PC-3 (cell line): ENCODE results near the gene TCF12. TPM values are rescaled to one million over a fixed set of nuclear protein-coding genes. Genes with fewer than 3 reads are reported as not detected.

Source experiments
- ATAC-seq: fragments of 200-7000 bp; cut with Tn5 transposase; 2 replicates; pipeline ENCODE4 v1.9.1; 2020; ENCODE audit warnings: mild to moderate bottlenecking, moderate library complexity
- BruUV-seq: library from RNA; stranded (reverse); fragments of 400-500 nt; replicated peaks from 2 replicates; lab custom pipeline; 2021; lab: Mats Ljungman, UMichigan
- CTCF ChIA-PET: fragments of 300-600 bp; sonication (Branson Sonifier 250); formaldehyde crosslinking; loops from one replicate; lab custom pipeline; 2022; ENCODE audit warnings: antibody characterized with exemption; lab: Charles Lee
- POLR2A ChIA-PET: fragments of 300-600 bp; sonication (Branson Sonifier 250); formaldehyde crosslinking; loops from one replicate; lab custom pipeline; 2022; ENCODE audit warnings: antibody characterized with exemption; ENCODE audit not compliant: unreplicated experiment; lab: Charles Lee
- DNase-seq: peaks from one replicate; pipeline ENCODE4 v3.0.0-alpha.2; 2015
- H2AFZ ChIP-seq: fragments of 300-600 bp; sonication (generic); 2 replicates; pipeline ENCODE4 v1.6.0; 2016; ENCODE audit warnings: antibody characterized with exemption, low read length
- H3F3A ChIP-seq: fragments of 300-600 bp; sonication (generic); one replicate; pipeline ENCODE4 v1.6.0; 2017; ENCODE audit warnings: antibody characterized with exemption, low read length, control low read depth, mild to moderate bottlenecking; ENCODE audit not compliant: unreplicated experiment
- H3K27ac ChIP-seq: fragments of 300-600 bp; sonication (generic); 2 replicates; pipeline ENCODE4 v1.5.1; 2016; ENCODE audit warnings: mild to moderate bottlenecking, low read length
- H3K27me3 ChIP-seq: fragments of 300-600 bp; sonication (generic); 2 replicates; pipeline ENCODE4 v1.6.1; 2016; ENCODE audit warnings: low read length, mixed read lengths
- H3K36me3 ChIP-seq: fragments of 300-600 bp; sonication (generic); 2 replicates; pipeline ENCODE4 v1.6.1; 2016; ENCODE audit warnings: low read depth, mixed run types, low read length, mixed read lengths
- H3K4me1 ChIP-seq: fragments of 300-600 bp; sonication (generic); 2 replicates; pipeline ENCODE4 v1.5.1; 2016; ENCODE audit warnings: low read length; ENCODE audit not compliant: insufficient read depth
- H3K4me2 ChIP-seq: fragments of 300-600 bp; sonication (generic); 2 replicates; pipeline ENCODE4 v1.6.0; 2016; ENCODE audit warnings: low read length
- H3K4me3 ChIP-seq: fragments of 300-600 bp; sonication (generic); 2 replicates; pipeline ENCODE4 v1.5.1; 2016; ENCODE audit warnings: mild to moderate bottlenecking, low read length, mixed read lengths
- H3K79me2 ChIP-seq: fragments of 300-600 bp; sonication (generic); 2 replicates; pipeline ENCODE4 v1.6.1; 2017; ENCODE audit warnings: low read length, mixed read lengths
- H3K9ac ChIP-seq: fragments of 300-600 bp; sonication (generic); 2 replicates; pipeline ENCODE4 v1.6.0; 2016; ENCODE audit warnings: mild to moderate bottlenecking, low read length
- H3K9me2 ChIP-seq: fragments of 300-600 bp; sonication (generic); replicated peaks from 2 replicates; pipeline ENCODE4 v1.6.1; 2016; ENCODE audit warnings: mixed run types, low read length, mixed read lengths
- H3K9me3 ChIP-seq: fragments of 300-600 bp; sonication (generic); 2 replicates; pipeline ENCODE4 v1.6.1; 2016; ENCODE audit warnings: low read length, mixed read lengths
- H4K20me1 ChIP-seq: fragments of 300-600 bp; sonication (generic); 2 replicates; pipeline ENCODE4 v1.6.1; 2016; ENCODE audit warnings: low read length, mixed read lengths
- EZH2 ChIP-seq: fragments of 300-600 bp; sonication (generic); IDR thresholded peaks from one replicate; pipeline ENCODE4 v1.6.1; 2017; ENCODE audit warnings: antibody characterized with exemption, mild to moderate bottlenecking, low read length; ENCODE audit not compliant: unreplicated experiment
- EZH2phosphoT487 ChIP-seq: fragments of 300-600 bp; sonication (generic); IDR thresholded peaks from 2 replicates; pipeline ENCODE4 v1.6.1; 2018; ENCODE audit warnings: mild to moderate bottlenecking, antibody characterized with exemption, low read length, borderline replicate concordance
- intact Hi-C: fragments of 100-400 bp; cut with micrococcal nuclease; formaldehyde crosslinking; loops from 2 replicates; pipeline ENCODE4 v1.9.0; 2023
- total RNA-seq: library from RNA; depleted of rRNA; stranded (reverse); fragments of >200 nt; gene quantifications from 2 replicates; pipeline ENCODE4 v1.2.3, GENCODE V29; 2014
- TF ChIP-seq, protein P1 (sequence below): fragments of 300-600 bp; sonication (generic); conservative IDR thresholded peaks from 2 replicates; pipeline ENCODE4 v1.5.1; 2017; ENCODE audit warnings: antibody characterized with exemption, low read depth, mild to moderate bottlenecking, low read length

TCF12 gene
- total RNA-seq, 1 experiment from 2014 or later: 103 TPM

- DNase-seq (no peak), ATAC-seq (no peak)
- no peaks in the 10 kb centered on the region for H3K36me3 ChIP-seq
- no peaks in the 10 kb centered on the region for H4K20me1 ChIP-seq
- H2AFZ ChIP-seq: no peak overlapping the region
- H3K9me2 ChIP-seq: no peaks in the 10 kb centered on the region
- ChIA-PET POLR2A (no interaction called here), CTCF (interaction anchor here (0.7 kb wide), 1 partner anchor 468 kb away, joined by 3 read pairs; no protein-coding TSS in a partner anchor)
- no peaks in the 10 kb centered on the region for H3K9me3 ChIP-seq
- no TSS peak for BruUV-seq
- H3K4me3 ChIP-seq: no peak overlapping the region
- no peaks in the 10 kb centered on the region for H3F3A ChIP-seq
- no peaks in the 10 kb centered on the region for H3K27me3 ChIP-seq
- no peaks in the 10 kb centered on the region for H3K79me2 ChIP-seq
- peaks cover 32% of the 10 kb centered on the region for H3K4me1 ChIP-seq
- TF ChIP-seq, protein P1, sequence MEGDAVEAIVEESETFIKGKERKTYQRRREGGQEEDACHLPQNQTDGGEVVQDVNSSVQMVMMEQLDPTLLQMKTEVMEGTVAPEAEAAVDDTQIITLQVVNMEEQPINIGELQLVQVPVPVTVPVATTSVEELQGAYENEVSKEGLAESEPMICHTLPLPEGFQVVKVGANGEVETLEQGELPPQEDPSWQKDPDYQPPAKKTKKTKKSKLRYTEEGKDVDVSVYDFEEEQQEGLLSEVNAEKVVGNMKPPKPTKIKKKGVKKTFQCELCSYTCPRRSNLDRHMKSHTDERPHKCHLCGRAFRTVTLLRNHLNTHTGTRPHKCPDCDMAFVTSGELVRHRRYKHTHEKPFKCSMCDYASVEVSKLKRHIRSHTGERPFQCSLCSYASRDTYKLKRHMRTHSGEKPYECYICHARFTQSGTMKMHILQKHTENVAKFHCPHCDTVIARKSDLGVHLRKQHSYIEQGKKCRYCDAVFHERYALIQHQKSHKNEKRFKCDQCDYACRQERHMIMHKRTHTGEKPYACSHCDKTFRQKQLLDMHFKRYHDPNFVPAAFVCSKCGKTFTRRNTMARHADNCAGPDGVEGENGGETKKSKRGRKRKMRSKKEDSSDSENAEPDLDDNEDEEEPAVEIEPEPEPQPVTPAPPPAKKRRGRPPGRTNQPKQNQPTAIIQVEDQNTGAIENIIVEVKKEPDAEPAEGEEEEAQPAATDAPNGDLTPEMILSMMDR: no peak
- TF ChIP-seq EZH2phosphoT487 (no peak), EZH2 (no peak)
- intact Hi-C loops: loop anchor here (5.0 to 10.0 kb wide), 2 partner anchors 89 to 203 kb away; no protein-coding TSS in a partner anchor
- no peak overlapping the region for H3K9ac ChIP-seq
- no peak overlapping the region for H3K27ac ChIP-seq
- no peak overlapping the region for H3K4me2 ChIP-seq
Observed at GRCh38 chr15:57217778-57218598, 299.5 kb downstream of the TCF12 start.

GRCh38 chr15:57218826-57219576, 300.6 kb downstream of the TCF12 start:
- Histone ChIP-seq H4K20me1 (no peaks in the 10 kb centered on the region), H3K9ac (no peak overlapping the region), H3K4me1 (peaks cover 27% of the 10 kb centered on the region), H3K9me3 (no peaks in the 10 kb centered on the region), H2AFZ (no peak overlapping the region), H3K4me2 (no peak overlapping the region), H3F3A (no peaks in the 10 kb centered on the region), H3K27ac (no peak overlapping the region), H3K79me2 (no peaks in the 10 kb centered on the region), H3K4me3 (no peak overlapping the region), H3K36me3 (no peaks in the 10 kb centered on the region), H3K27me3 (no peaks in the 10 kb centered on the region), H3K9me2 (no peaks in the 10 kb centered on the region)
- ATAC-seq (no peak), DNase-seq (no peak)
- intact Hi-C loops: loop anchor here (5.0 to 10.0 kb wide), 2 partner anchors 88 to 204 kb away; no protein-coding TSS in a partner anchor
- BruUV-seq: no TSS peak
- ChIA-PET CTCF (interaction anchor here (0.7 kb wide), 1 partner anchor 467 kb away, joined by 3 read pairs; no protein-coding TSS in a partner anchor), POLR2A (no interaction called here)
- TF ChIP-seq, protein P1: no peak
- TF ChIP-seq EZH2 (no peak), EZH2phosphoT487 (no peak)
